ENCODE data around the gene AFAP1.

Gene AFAP1

GRCh38 chr4:7904952-7905915 is 34.4 kb downstream of the AFAP1 start:
- no peaks in the 10 kb centered on the region for H3K36me3 ChIP-seq (ENCODE audit: insufficient read depth, low read length)
- H3K9me3 ChIP-seq (ENCODE audit: insufficient read depth, low read depth, low read length): peaks cover 3% of the 10 kb centered on the region; the same call in 1 of the 2 replicates
- TF ChIP-seq EZH2phosphoT487 (IDR thresholded peaks at IDR 0.05; ENCODE audit: borderline replicate concordance) (no peak), CTCF (conservative IDR thresholded peaks at IDR 0.05; ENCODE audit: low read length) (no peak)
- H3F3A ChIP-seq (ENCODE audit: low read depth): no peaks in the 10 kb centered on the region
- no peak overlapping the region for H3K4me3 ChIP-seq (ENCODE audit: low read length, poor library complexity, severe bottlenecking)
- H3K4me2 ChIP-seq (ENCODE audit: low read depth, low read length, poor library complexity, severe bottlenecking): no peak overlapping the region
- H3K4me1 ChIP-seq (ENCODE audit: insufficient read depth, low read length, poor library complexity, severe bottlenecking): no peaks in the 10 kb centered on the region
- no peaks in the 10 kb centered on the region for H4K20me1 ChIP-seq (ENCODE audit: insufficient read depth, low read length, poor library complexity, severe bottlenecking)
- H2AFZ ChIP-seq (ENCODE audit: low read length): no peak overlapping the region
- no peaks in the 10 kb centered on the region for H3K79me2 ChIP-seq (ENCODE audit: insufficient read depth, low read length)
- no peaks in the 10 kb centered on the region for H3K27me3 ChIP-seq (ENCODE audit: insufficient read depth, low read length, poor library complexity, severe bottlenecking)
- H3K9ac ChIP-seq (ENCODE audit: low read depth, low read length, poor library complexity, severe bottlenecking): no peak overlapping the region
- H3K9me2 ChIP-seq (replicated peaks; ENCODE audit: low read depth, low read length): no peaks in the 10 kb centered on the region

- no peak overlapping the region for H3K9ac ChIP-seq (ENCODE audit: low read depth, low read length, poor library complexity, severe bottlenecking)
- no peak overlapping the region for H3K4me3 ChIP-seq (ENCODE audit: low read length, poor library complexity, severe bottlenecking)
- no peaks in the 10 kb centered on the region for H3K4me1 ChIP-seq (ENCODE audit: insufficient read depth, low read length, poor library complexity, severe bottlenecking)
- TF ChIP-seq CTCF (conservative IDR thresholded peaks at IDR 0.05; ENCODE audit: low read length) (no peak), EZH2phosphoT487 (IDR thresholded peaks at IDR 0.05; ENCODE audit: borderline replicate concordance) (no peak)
- no peaks in the 10 kb centered on the region for H3F3A ChIP-seq (ENCODE audit: low read depth)
- no peaks in the 10 kb centered on the region for H3K9me2 ChIP-seq (replicated peaks; ENCODE audit: low read depth, low read length)
- no peaks in the 10 kb centered on the region for H3K79me2 ChIP-seq (ENCODE audit: insufficient read depth, low read length)
- no peaks in the 10 kb centered on the region for H4K20me1 ChIP-seq (ENCODE audit: insufficient read depth, low read length, poor library complexity, severe bottlenecking)
- no peak overlapping the region for H3K4me2 ChIP-seq (ENCODE audit: low read depth, low read length, poor library complexity, severe bottlenecking)
- H3K27me3 ChIP-seq (ENCODE audit: insufficient read depth, low read length, poor library complexity, severe bottlenecking): no peaks in the 10 kb centered on the region
- no peaks in the 10 kb centered on the region for H3K36me3 ChIP-seq (ENCODE audit: insufficient read depth, low read length)
- peaks cover 3% of the 10 kb centered on the region; the same call in 1 of the 2 replicates for H3K9me3 ChIP-seq (ENCODE audit: insufficient read depth, low read depth, low read length)
- no peak overlapping the region for H2AFZ ChIP-seq (ENCODE audit: low read length)
These were observed 35.7 kb downstream of the AFAP1 start for GRCh38 chr4:7903791-7904516.

- Histone ChIP-seq H3F3A (ENCODE audit: low read depth) (no peaks in the 10 kb centered on the region), H3K36me3 (ENCODE audit: insufficient read depth, low read length) (no peaks in the 10 kb centered on the region), H4K20me1 (ENCODE audit: insufficient read depth, low read length, poor library complexity, severe bottlenecking) (no peaks in the 10 kb centered on the region), H3K9me2 (replicated peaks; ENCODE audit: low read depth, low read length) (no peaks in the 10 kb centered on the region), H2AFZ (ENCODE audit: low read length) (no peak overlapping the region), H3K9ac (ENCODE audit: low read depth, low read length, poor library complexity, severe bottlenecking) (no peak overlapping the region), H3K79me2 (ENCODE audit: insufficient read depth, low read length) (no peaks in the 10 kb centered on the region), H3K4me3 (ENCODE audit: low read length, poor library complexity, severe bottlenecking) (no peak overlapping the region), H3K9me3 (ENCODE audit: insufficient read depth, low read depth, low read length) (peaks cover 3% of the 10 kb centered on the region; the same call in 1 of the 2 replicates), H3K4me2 (ENCODE audit: low read depth, low read length, poor library complexity, severe bottlenecking) (no peak overlapping the region), H3K27me3 (ENCODE audit: insufficient read depth, low read length, poor library complexity, severe bottlenecking) (no peaks in the 10 kb centered on the region), H3K4me1 (ENCODE audit: insufficient read depth, low read length, poor library complexity, severe bottlenecking) (no peaks in the 10 kb centered on the region)
- TF ChIP-seq CTCF (conservative IDR thresholded peaks at IDR 0.05; ENCODE audit: low read length) (no peak), EZH2phosphoT487 (IDR thresholded peaks at IDR 0.05; ENCODE audit: borderline replicate concordance) (no peak)
These were observed 36.8 kb downstream of the AFAP1 start for GRCh38 chr4:7902826-7903225.

All from Loucy (cell line).